SK-N-SH treated with all-trans-retinoic acid at 6 μM for 48 hours (cell line): ENCODE measurements around the gene TMEM25.
"Not testable (repeated sequence)": the region's sequence is repeated elsewhere in the genome, so short reads cannot be mapped to it uniquely, and the experiment has no call there.

Source experiments
- ATAC-seq: fragments of 200-7000 bp; cut with Tn5 transposase; 3 replicates; pipeline ENCODE4 v1.9.1; 2020; ENCODE audit warnings: mild to moderate bottlenecking, moderate library complexity
- BACH2 ChIP-seq: fragments of 250-450 bp; sonication (Bioruptor Pico); IDR thresholded peaks from 2 replicates; pipeline ENCODE4 v1.9.0; 2021; ENCODE audit warnings: mild to moderate bottlenecking, borderline replicate concordance
- CREB5 ChIP-seq: fragments of 250-450 bp; sonication (Bioruptor Pico); IDR thresholded peaks from 2 replicates; pipeline ENCODE4 v1.5.1; 2020; ENCODE audit warnings: low read depth, mild to moderate bottlenecking, moderate library complexity
- CSDC2 ChIP-seq: fragments of 250-450 bp; sonication (Bioruptor Pico); IDR thresholded peaks from 2 replicates; pipeline ENCODE4 v1.5.0; 2020; ENCODE audit warnings: mild to moderate bottlenecking, moderate library complexity
- CSRNP3 ChIP-seq: fragments of 250-450 bp; sonication (Bioruptor Pico); IDR thresholded peaks from 2 replicates; pipeline ENCODE4 v1.5.1; 2021; ENCODE audit warnings: mild to moderate bottlenecking, moderate library complexity
- GLIS3 ChIP-seq: fragments of 250-450 bp; sonication (Bioruptor Pico); IDR thresholded peaks from 2 replicates; pipeline ENCODE4 v1.5.0; 2020; ENCODE audit warnings: mild to moderate bottlenecking, moderate library complexity
- ISL1 ChIP-seq: fragments of 250-450 bp; sonication (Bioruptor Pico); IDR thresholded peaks from 2 replicates; pipeline ENCODE4 v2.1.2; 2022; ENCODE audit warnings: mild to moderate bottlenecking, moderate library complexity
- OSR1 ChIP-seq: fragments of 250-450 bp; sonication (Bioruptor Pico); IDR thresholded peaks from 2 replicates; pipeline ENCODE4 v1.8.0; 2022; ENCODE audit warnings: moderate library complexity, mild to moderate bottlenecking, inconsistent platforms
- POU6F1 ChIP-seq: fragments of 250-450 bp; sonication (Bioruptor Pico); IDR thresholded peaks from 2 replicates; pipeline ENCODE4 v1.8.0; 2021; ENCODE audit warnings: low read depth, mild to moderate bottlenecking, moderate library complexity, borderline replicate concordance
- PPARA ChIP-seq: fragments of 250-450 bp; sonication (Bioruptor Pico); IDR thresholded peaks from 2 replicates; pipeline ENCODE4 v1.5.0; 2020; ENCODE audit warnings: mild to moderate bottlenecking, borderline replicate concordance
- RARB ChIP-seq: fragments of 250-450 bp; sonication (Bioruptor Pico); IDR thresholded peaks from 2 replicates; pipeline ENCODE4 v1.8.0; 2021; ENCODE audit warnings: mild to moderate bottlenecking, moderate library complexity
- SNAI2 ChIP-seq: fragments of 250-450 bp; sonication (Bioruptor Pico); IDR thresholded peaks from 2 replicates; pipeline ENCODE4 v1.5.0; 2020; ENCODE audit warnings: mild to moderate bottlenecking, moderate library complexity
- TCF4 ChIP-seq: fragments of 250-450 bp; sonication (Bioruptor Pico); IDR thresholded peaks from 2 replicates; pipeline ENCODE4 v1.8.0; 2021; ENCODE audit warnings: mild to moderate bottlenecking, moderate library complexity, borderline replicate concordance
- TOX ChIP-seq: fragments of 250-450 bp; sonication (Bioruptor Pico); IDR thresholded peaks from 2 replicates; pipeline ENCODE4 v1.8.0; 2021; ENCODE audit warnings: mild to moderate bottlenecking, moderate library complexity, borderline replicate concordance
- TSHZ2 ChIP-seq: fragments of 250-450 bp; sonication (Bioruptor Pico); IDR thresholded peaks from 2 replicates; pipeline ENCODE4 v1.5.0; 2020; ENCODE audit warnings: mild to moderate bottlenecking, moderate library complexity
- ZC3H10 ChIP-seq: fragments of 250-450 bp; sonication (Bioruptor Pico); IDR thresholded peaks from 2 replicates; pipeline ENCODE4 v1.5.1; 2021; ENCODE audit warnings: mild to moderate bottlenecking, moderate library complexity
- ZFP3 ChIP-seq: fragments of 250-450 bp; sonication (Bioruptor Pico); IDR thresholded peaks from 2 replicates; pipeline ENCODE4 v1.5.0; 2020; ENCODE audit warnings: mild to moderate bottlenecking, moderate library complexity
- ZNF565 ChIP-seq: fragments of 450-650 bp; formaldehyde crosslinking; conservative IDR thresholded peaks from 2 replicates; pipeline ENCODE4 v1.5.0; 2020; ENCODE audit warnings: low read depth, mild to moderate bottlenecking, moderate library complexity
- ZNF70 ChIP-seq: fragments of 450-650 bp; formaldehyde crosslinking; IDR thresholded peaks from 2 replicates; pipeline ENCODE4 v1.5.0; 2020; ENCODE audit warnings: mild to moderate bottlenecking, moderate library complexity
- ZNF8 ChIP-seq: fragments of 450-650 bp; formaldehyde crosslinking; IDR thresholded peaks from 2 replicates; pipeline ENCODE4 v1.5.0; 2020; ENCODE audit warnings: mild to moderate bottlenecking, moderate library complexity

TMEM25 gene

GRCh38 chr11:118569670-118570069, 38.7 kb downstream of the TMEM25 start:
- TF ChIP-seq ZNF8 (CRISPR knock-in tag), result no peak
- no peak for TF ChIP-seq TSHZ2 (CRISPR knock-in tag)
- TF ChIP-seq OSR1 (CRISPR knock-in tag), result no peak
- no peak for TF ChIP-seq BACH2 (CRISPR knock-in tag)
- no peak for ATAC-seq

GRCh38 chr11:118570787-118571186, 39.8 kb downstream of the TMEM25 start:
- ATAC-seq, result no peak
- TF ChIP-seq ISL1 (CRISPR knock-in tag), result no peak

- peak; percentile 90 for TF ChIP-seq ZFP3 (CRISPR knock-in tag)
- ATAC-seq, result not testable (repeated sequence)
Observed at GRCh38 chr11:118571701-118572060, 40.7 kb downstream of the TMEM25 start.

- ATAC-seq, result peak; percentile 85
- TF ChIP-seq BACH2 (CRISPR knock-in tag) (no peak), OSR1 (CRISPR knock-in tag) (no peak), PPARA (CRISPR knock-in tag) (no peak), CREB5 (CRISPR knock-in tag) (no peak), TOX (CRISPR knock-in tag) (no peak), ZC3H10 (CRISPR knock-in tag) (no peak), TCF4 (no peak), RARB (CRISPR knock-in tag) (no peak), GLIS3 (CRISPR knock-in tag) (no peak), SNAI2 (no peak), POU6F1 (no peak), ZNF565 (CRISPR knock-in tag) (no peak), ZNF70 (CRISPR knock-in tag) (no peak)
Observed at GRCh38 chr11:118572061-118572980, 41.3 kb downstream of the TMEM25 start, which contains the start of gene ARCN1. ARCN1 (plus strand) TSS chr11:118572409; CDS start chr11:118572548, 139 bp downstream.

- peak; percentile 58 for ATAC-seq
- TF ChIP-seq PPARA (CRISPR knock-in tag) (no peak), ZNF565 (CRISPR knock-in tag) (no peak), RARB (CRISPR knock-in tag) (no peak), ZNF8 (CRISPR knock-in tag) (no peak)
Observed at GRCh38 chr11:118572981-118573550, 42.1 kb downstream of the TMEM25 start.

GRCh38 chr11:118574636-118575035, 43.6 kb downstream of the TMEM25 start:
- no peak for ATAC-seq
- TF ChIP-seq CREB5 (CRISPR knock-in tag) (no peak), PPARA (CRISPR knock-in tag) (no peak), ZNF8 (CRISPR knock-in tag) (no peak), CSDC2 (CRISPR knock-in tag) (no peak), CSRNP3 (CRISPR knock-in tag) (no peak), ZNF70 (CRISPR knock-in tag) (no peak), SNAI2 (no peak), TOX (CRISPR knock-in tag) (no peak), TSHZ2 (CRISPR knock-in tag) (no peak), ZFP3 (CRISPR knock-in tag) (no peak), RARB (CRISPR knock-in tag) (no peak)
